Endothelial cell of umbilical vein (primary cell): ENCODE results near the gene CNTLN. TPM values are rescaled to one million over a fixed set of nuclear protein-coding genes. Genes with fewer than 3 reads are reported as not detected.

Experiments
- BruUV-seq: library from RNA; stranded (reverse); fragments of 400-500 nt; replicated peaks from 2 replicates; lab custom pipeline; 2021; lab: Mats Ljungman, UMichigan
- CTCF ChIA-PET: fragments of 300-600, 350-600 bp; sonication (Branson Sonifier 250); formaldehyde crosslinking; loops from one replicate; lab custom pipeline; 2021; ENCODE audit warnings: antibody characterized with exemption, inconsistent platforms; lab: Charles Lee
- POLR2A ChIA-PET: fragments of 300-600, 350-600 bp; sonication (Branson Sonifier 250); formaldehyde crosslinking; loops from one replicate; lab custom pipeline; 2021; ENCODE audit warnings: antibody characterized with exemption, inconsistent platforms; lab: Charles Lee
- DNase-seq: peaks from one replicate; pipeline ENCODE4 v3.0.0-alpha.2; 2011; ENCODE audit warnings: low read depth, low spot score
- FAIRE-seq: peaks from 2 replicates; lab custom pipeline; 2011; peaks lifted over from hg19 to GRCh38; lab: Jason Lieb, UNC
- H2AFZ ChIP-seq: 2 replicates; pipeline ENCODE4 v1.6.0; 2012; ENCODE audit warnings: low read depth, low read length, control low read depth, inconsistent platforms
- H3K27ac ChIP-seq: 2 replicates; pipeline ENCODE4 v1.5.1; 2011; ENCODE audit warnings: low read depth, mild to moderate bottlenecking, control low read depth, low read length, moderate library complexity; ENCODE audit not compliant: insufficient read depth
- H3K27me3 ChIP-seq, 2 experiments: 2 replicates each; pipeline versions ENCODE4 v1.6.0 to v1.6.1; 2011; ENCODE audit warnings: low read length in 2 of 2, mixed read lengths in 1 of 2; ENCODE audit not compliant: control insufficient read depth in 2 of 2, insufficient read depth in 2 of 2
- H3K36me3 ChIP-seq, 2 experiments: 2 replicates in 1 of 2; 3 replicates in 1 of 2; pipeline ENCODE4 v1.5.1; 2011; ENCODE audit warnings: low read length in 2 of 2, mild to moderate bottlenecking in 1 of 2, moderate library complexity in 1 of 2; ENCODE audit not compliant: control insufficient read depth in 2 of 2, insufficient read depth in 2 of 2; ENCODE audit errors: extremely low read depth in 1 of 2
- H3K4me1 ChIP-seq: 3 replicates; pipeline ENCODE4 v1.5.1; 2011; ENCODE audit warnings: mild to moderate bottlenecking, low read length; ENCODE audit not compliant: control insufficient read depth, insufficient read depth; ENCODE audit errors: extremely low read depth
- H3K4me2 ChIP-seq: 2 replicates; pipeline ENCODE4 v1.6.1; 2011; ENCODE audit warnings: low read length, control low read depth, mixed read lengths; ENCODE audit not compliant: insufficient read depth
- H3K4me3 ChIP-seq, 3 experiments: fragments of 200-600 bp in 1 of 3; sonication (generic), shearing (Covaris generic) in 1 of 3; replicated peaks in 1 of 3; 2 replicates each; pipeline ENCODE4 v1.5.1; 2011 to 2016; ENCODE audit warnings: control low read depth in 3 of 3, low read length in 3 of 3, mild to moderate bottlenecking in 2 of 3, inconsistent platforms in 1 of 3, low read depth in 1 of 3, moderate library complexity in 1 of 3; ENCODE audit not compliant: insufficient read depth in 1 of 3
- H3K79me2 ChIP-seq: 2 replicates; pipeline ENCODE4 v1.6.0; 2012; ENCODE audit warnings: low read length, inconsistent platforms; ENCODE audit not compliant: control insufficient read depth, insufficient read depth
- H3K9ac ChIP-seq: replicated peaks from 2 replicates; pipeline ENCODE3; 2011; ENCODE audit warnings: low read length, control low read depth; ENCODE audit not compliant: insufficient read depth; ENCODE audit errors: extremely low read depth
- H3K9me1 ChIP-seq: replicated peaks from 3 replicates; pipeline ENCODE4 v1.6.0; 2011; ENCODE audit warnings: mild to moderate bottlenecking, low read length; ENCODE audit not compliant: control insufficient read depth, insufficient read depth; ENCODE audit errors: extremely low read depth
- H3K9me3 ChIP-seq: replicated peaks from 2 replicates; pipeline ENCODE4 v1.5.1; 2012; ENCODE audit warnings: low read length, inconsistent platforms; ENCODE audit not compliant: control insufficient read depth, insufficient read depth
- H4K20me1 ChIP-seq: replicated peaks from 2 replicates; pipeline ENCODE3; 2011; ENCODE audit warnings: mild to moderate bottlenecking, low read length; ENCODE audit not compliant: control insufficient read depth, insufficient read depth; ENCODE audit errors: extremely low read depth
- CTCF ChIP-seq, 2 donors: IDR thresholded peaks; 1 replicate in 1 of 2; 2 replicates in 1 of 2; pipeline ENCODE4 v1.5.1; 2011; ENCODE audit warnings: low read length in 2 of 2, mild to moderate bottlenecking in 2 of 2, moderate library complexity in 2 of 2, control low read depth in 1 of 2, inconsistent platforms in 1 of 2, low read depth in 1 of 2; ENCODE audit not compliant: insufficient read depth in 1 of 2; ENCODE audit errors: extremely low read depth in 1 of 2
- EZH2 ChIP-seq: IDR thresholded peaks from 2 replicates; pipeline ENCODE4 v1.6.1; 2012; ENCODE audit warnings: borderline replicate concordance, low read depth, mild to moderate bottlenecking, moderate library complexity, low read length, inconsistent platforms; ENCODE audit not compliant: severe bottlenecking
- FOS ChIP-seq: IDR thresholded peaks from 2 replicates; pipeline ENCODE4 v1.6.1; 2011; ENCODE audit warnings: mild to moderate bottlenecking, low read length, moderate library complexity, borderline replicate concordance; ENCODE audit not compliant: insufficient read depth
- GATA2 ChIP-seq: IDR thresholded peaks from 2 replicates; pipeline ENCODE4 v1.7.0; 2011; ENCODE audit warnings: low read depth, mild to moderate bottlenecking, moderate library complexity, mixed read lengths, low read length; ENCODE audit not compliant: insufficient read length, insufficient read depth
- JUN ChIP-seq: IDR thresholded peaks from 2 replicates; pipeline ENCODE4 v1.6.1; 2011; ENCODE audit warnings: borderline replicate concordance, low read depth; ENCODE audit not compliant: insufficient read length, insufficient read depth
- MAX ChIP-seq: IDR thresholded peaks from 2 replicates; pipeline ENCODE4 v1.6.1; 2011; ENCODE audit not compliant: insufficient read depth, insufficient read length
- MYC ChIP-seq: IDR thresholded peaks from one replicate; pipeline ENCODE4 v1.6.1; 2011; ENCODE audit warnings: mild to moderate bottlenecking, low read depth, low read length
- POLR2A ChIP-seq: IDR thresholded peaks from 2 replicates; pipeline ENCODE4 v1.6.1; 2012; ENCODE audit warnings: low read depth, mild to moderate bottlenecking, control low read depth, low read length
- POLR2AphosphoS5 ChIP-seq: IDR thresholded peaks from 2 replicates; pipeline ENCODE4 v1.6.1; 2012; ENCODE audit warnings: low read depth, mild to moderate bottlenecking, control low read depth, low read length, moderate library complexity; ENCODE audit not compliant: insufficient read depth
- dilution Hi-C: fragments of 300-500 bp; cut with MboI; formaldehyde crosslinking; loops from one replicate; pipeline ENCODE4 v1.15.0; 2019; ENCODE audit warnings: low sequenced_read_pairs; ENCODE audit not compliant: extremely low pct_ligation_motif_present
- intact Hi-C: fragments of 100-400 bp; cut with micrococcal nuclease; formaldehyde crosslinking; loops from one replicate; pipeline ENCODE4 v1.10.0; 2022
- polyA plus RNA-seq, 4 experiments: library from polyadenylated mRNA; depleted of rRNA in 3 of 4; stranded (reverse) in 3 of 4; unstranded in 1 of 4; fragments of >200 nt; gene quantifications; 2 replicates each; pipeline versions ENCODE4 v1.2.1 to v1.2.3, GENCODE V29; 2011 to 2012; ENCODE audit warnings: missing spikeins in 1 of 4
- total RNA-seq: library from RNA; stranded (reverse); gene quantifications from 2 replicates; pipeline ENCODE4 v1.2.3, GENCODE V29; 2021

The CNTLN gene
- total and polyA plus RNA-seq, 2 donors (not counting 3 experiments of a cell fraction or from before 2014, with no cell fraction given): 3.5 to 15.8 TPM

DNA sequence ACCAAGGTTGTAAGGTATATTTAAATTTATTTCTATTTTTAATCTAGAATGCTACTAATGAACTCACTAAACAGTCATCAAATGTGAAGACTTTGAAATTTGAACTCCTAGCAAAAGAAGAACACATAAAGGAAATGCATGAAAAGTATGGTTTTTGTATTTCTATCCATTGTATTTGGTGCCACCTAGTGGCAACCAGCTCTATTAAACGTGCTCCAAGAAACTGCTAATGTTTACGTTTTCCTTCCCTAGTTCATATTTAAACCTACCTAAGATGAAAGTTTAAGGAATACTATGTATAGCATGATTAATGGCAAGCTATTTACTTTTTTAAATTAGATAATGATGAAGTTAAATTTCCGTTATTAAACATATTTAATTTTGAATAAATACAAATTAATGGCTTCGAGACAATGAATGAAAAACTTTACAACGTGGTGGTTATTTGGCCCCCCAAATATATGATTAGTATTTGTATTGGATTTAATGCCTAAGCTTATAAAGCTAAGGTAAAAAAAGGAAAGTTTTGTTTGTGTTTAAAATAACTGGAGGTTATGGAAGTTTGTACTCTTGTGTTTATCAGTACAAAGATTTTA, 328.1 kb downstream of the CNTLN start:
- no TSS peak for BruUV-seq
- intact Hi-C loops (loop anchor here (1.0 kb wide), 4 partner anchors 244 to 1271 kb away; no protein-coding TSS in a partner anchor), dilution Hi-C loops (no loop called here)
- ChIA-PET CTCF (interaction anchor here (0.7 to 7.2 kb wide), 17 partner anchors 11 to 1423 kb away, joined by 3 to 117 read pairs (median 4); partner anchors contain the start of gene CNTLN), POLR2A (no interaction called here)
- Histone ChIP-seq H3K9me1 (no peaks in the 10 kb centered on the region), H3K27me3 (no peaks in the 10 kb centered on the region), H3K9me3 (no peaks in the 10 kb centered on the region), H3K4me2 (no peak overlapping the region), H3K9ac (no peak overlapping the region), H3K79me2 (no peaks in the 10 kb centered on the region), H3K27ac (no peak overlapping the region), H3K4me3 (no peak overlapping the region), H2AFZ (no peak overlapping the region), H3K4me1 (no peaks in the 10 kb centered on the region), H4K20me1 (no peaks in the 10 kb centered on the region), H3K36me3 (no peaks in the 10 kb centered on the region)
- FAIRE-seq (no peak), DNase-seq (peak; percentile 68)
- peak; percentile 43 to 54 for TF ChIP-seq CTCF (IDR thresholded peaks at IDR 0.05; ENCODE audit: extremely low read depth in 1 of 2, insufficient read depth in 1 of 2, low read depth in 1 of 2, low read length in 2 of 2)
- TF ChIP-seq POLR2AphosphoS5: no peak

GRCh38 chr9:17470036-17470813, 335.4 kb downstream of the CNTLN start:
- no peaks in the 10 kb centered on the region for H4K20me1 ChIP-seq
- no peak overlapping the region for H3K9ac ChIP-seq
- no peak overlapping the region for H2AFZ ChIP-seq
- no peak for FAIRE-seq
- TF ChIP-seq MYC (no peak), FOS (no peak), GATA2 (no peak), POLR2A (no peak), EZH2 (no peak), JUN (no peak), CTCF (IDR thresholded peaks at IDR 0.05; ENCODE audit: extremely low read depth in 1 of 2, insufficient read depth in 1 of 2, low read depth in 1 of 2, low read length in 2 of 2) (no peak), POLR2AphosphoS5 (no peak), MAX (no peak)
- no TSS peak for BruUV-seq
- intact Hi-C loops: no loop called here
- no peaks in the 10 kb centered on the region for H3K79me2 ChIP-seq
- H3K27ac ChIP-seq: no peak overlapping the region
- no peak for DNase-seq
- POLR2A ChIA-PET: no interaction called here
- H3K9me3 ChIP-seq: no peaks in the 10 kb centered on the region
- CTCF ChIA-PET: interaction anchor here (1.0 to 1.3 kb wide), 3 partner anchors 10 to 406 kb away, joined by 3 to 6 read pairs (median 4); no protein-coding TSS in a partner anchor
- H3K9me1 ChIP-seq: no peaks in the 10 kb centered on the region
- no peak overlapping the region for H3K4me3 ChIP-seq
- dilution Hi-C loops: no loop called here
- no peaks in the 10 kb centered on the region for H3K36me3 ChIP-seq
- no peaks in the 10 kb centered on the region for H3K27me3 ChIP-seq
- no peak overlapping the region for H3K4me2 ChIP-seq
- H3K4me1 ChIP-seq: no peaks in the 10 kb centered on the region
